ENCODE measurements around the gene RAMP3. TPM values are rescaled to one million over a fixed set of nuclear protein-coding genes. Genes with fewer than 3 reads are reported as not detected.

Gene RAMP3, protein sequence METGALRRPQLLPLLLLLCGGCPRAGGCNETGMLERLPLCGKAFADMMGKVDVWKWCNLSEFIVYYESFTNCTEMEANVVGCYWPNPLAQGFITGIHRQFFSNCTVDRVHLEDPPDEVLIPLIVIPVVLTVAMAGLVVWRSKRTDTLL
- not detected in 2 replicates for total RNA-seq

DNA sequence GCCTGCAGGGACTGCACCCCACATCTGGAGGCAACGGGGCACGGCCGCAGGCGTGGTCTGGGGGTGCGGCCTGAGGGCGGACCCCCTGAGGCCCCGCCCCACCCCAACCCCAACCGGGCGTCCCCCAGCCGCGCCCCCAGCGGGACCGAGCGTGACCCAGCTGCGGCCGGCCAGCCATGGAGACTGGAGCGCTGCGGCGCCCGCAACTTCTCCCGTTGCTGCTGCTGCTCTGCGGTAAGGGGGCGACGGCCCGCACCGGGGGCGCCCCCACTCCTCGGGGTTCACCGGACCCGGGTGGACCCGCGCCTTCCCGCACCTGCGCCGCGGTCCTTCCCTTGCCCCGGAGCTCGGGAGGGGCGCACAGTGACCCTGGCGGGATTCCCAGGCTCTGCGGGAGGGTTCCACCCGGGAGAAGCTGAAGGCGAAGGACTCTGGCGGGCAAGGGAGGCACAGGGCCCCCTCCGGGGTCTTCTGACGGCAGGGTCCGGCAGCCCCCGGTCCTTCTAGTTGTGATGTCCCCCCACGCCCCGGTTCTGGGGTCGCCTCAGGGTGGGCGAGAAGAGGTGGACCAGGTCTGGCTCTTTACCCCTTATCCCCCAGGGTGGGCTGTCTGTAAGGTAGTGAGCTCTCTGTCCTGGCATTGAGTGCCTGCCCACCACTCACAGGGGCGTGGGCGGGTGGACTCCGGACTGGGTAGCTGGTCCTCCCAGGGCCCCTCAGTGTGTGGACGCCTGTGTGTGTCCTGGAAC lies at the start of gene RAMP3:
RAMP3 (plus strand) TSS at position 139 of the 749 bp plus-strand sequence; CDS start at position 177, 38 bp downstream.

DNA sequence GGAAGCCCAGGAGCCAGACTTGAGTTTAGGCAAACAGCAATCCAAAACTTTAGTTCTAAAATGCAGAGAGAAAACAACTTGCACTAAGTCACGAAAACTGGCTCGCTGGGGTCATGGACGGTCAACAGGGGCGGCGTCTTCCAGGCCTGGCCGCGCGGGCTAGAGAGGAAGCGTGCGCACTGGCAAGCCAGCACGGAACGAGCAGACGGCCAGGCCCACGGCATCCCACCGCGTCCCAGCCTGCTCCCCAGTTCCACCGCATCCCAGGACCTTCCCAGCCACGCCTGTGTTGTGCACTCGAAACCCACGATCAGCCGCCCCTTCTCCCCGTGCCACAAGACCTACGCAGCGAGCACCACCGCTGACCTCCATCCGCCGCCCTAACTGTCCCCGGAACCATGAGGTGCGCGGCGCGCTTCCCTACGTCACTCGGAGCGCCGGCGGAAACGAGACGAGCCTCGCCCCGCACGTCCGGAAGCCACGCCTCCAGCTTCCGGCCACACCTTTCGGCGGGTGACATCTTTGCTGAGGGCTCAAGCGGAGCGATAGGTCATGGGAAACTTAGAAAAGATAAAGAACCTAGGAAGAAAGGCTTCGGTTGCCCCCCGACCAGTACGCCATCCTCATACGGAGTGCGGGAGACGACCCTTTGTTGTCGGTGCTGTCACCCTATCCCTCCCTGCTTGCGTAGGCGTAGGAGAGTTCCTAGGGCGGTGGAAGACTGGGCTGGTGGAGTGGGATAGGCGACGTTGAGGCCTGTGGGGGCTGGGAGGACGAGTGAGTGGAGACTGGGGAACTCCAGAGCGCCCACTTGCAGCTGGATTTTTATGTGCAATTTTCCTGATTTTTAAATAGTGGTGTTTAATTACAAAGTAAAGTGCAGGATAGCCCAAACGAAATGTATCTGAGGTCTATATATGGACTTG lies 46.0 kb upstream of the RAMP3 start, which contains the start of gene TBRG4:
TBRG4 (minus strand) TSS at position 400 of the 926 bp plus-strand sequence. CDS start 2,460 bp downstream, outside the sequence.

Other genes with a start within 250 kb of the RAMP3 start
- 0.07 TPM in 2 replicates for gene MYO1G, start 178.8 kb upstream of the RAMP3 start, total RNA-seq
- 54.4 and 63.4 TPM in 2 replicates for gene CCM2, start 157.6 kb upstream of the RAMP3 start, total RNA-seq
- gene NACAD, start 68.8 kb upstream of the RAMP3 start, total RNA-seq = 3.8 and 4.2 TPM in 2 replicates
- 48.0 and 70.1 TPM in 2 replicates for gene TBRG4, start 46.1 kb upstream of the RAMP3 start, total RNA-seq

All from smooth muscle cell of the pulmonary artery (primary cell).